Glomerular visceral epithelial cell (primary cell): ENCODE data around the gene TLE7.

ENCODE experiments used
- DNase-seq: peaks from one replicate; pipeline ENCODE4 v3.0.0-alpha.2; 2016; ENCODE audit errors: extremely low spot score

Gene TLE7

GRCh38 chr16:71448274-71448866, 6.5 kb upstream of the TLE7 start:
- no peak for DNase-seq

- no peak for DNase-seq
Measured at GRCh38 chr16:71443714-71444113, 1.9 kb upstream of the TLE7 start.

- DNase-seq: no peak
Measured at GRCh38 chr16:71441348-71442050, 355 bp downstream of the TLE7 start.

- no peak for DNase-seq
Measured at GRCh38 chr16:71440669-71441347, 1.0 kb downstream of the TLE7 start.

- peak; percentile 10 for DNase-seq
Measured at GRCh38 chr16:71439523-71439922, 2.3 kb downstream of the TLE7 start.

DNA sequence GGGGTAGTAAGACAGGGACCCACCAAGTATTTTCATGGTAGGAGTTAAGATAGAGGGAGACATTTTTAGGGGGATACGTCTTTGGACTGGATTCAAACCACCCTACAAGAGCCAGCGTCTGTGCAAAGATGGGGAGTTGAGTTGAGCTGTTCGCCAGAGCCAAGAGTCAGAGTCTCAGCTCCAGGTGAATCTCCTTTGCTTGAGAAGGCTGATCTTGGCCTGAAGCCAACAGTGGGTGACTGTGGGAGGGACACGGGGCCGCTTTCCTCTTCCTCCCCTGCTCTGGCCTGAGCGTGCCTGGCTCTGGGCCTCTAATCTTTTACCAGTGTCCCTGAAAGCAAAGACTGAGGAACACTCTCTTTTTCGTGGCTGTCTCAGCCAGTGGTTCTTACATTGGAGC, 5.4 kb downstream of the TLE7 start:
- DNase-seq: no peak

DNA sequence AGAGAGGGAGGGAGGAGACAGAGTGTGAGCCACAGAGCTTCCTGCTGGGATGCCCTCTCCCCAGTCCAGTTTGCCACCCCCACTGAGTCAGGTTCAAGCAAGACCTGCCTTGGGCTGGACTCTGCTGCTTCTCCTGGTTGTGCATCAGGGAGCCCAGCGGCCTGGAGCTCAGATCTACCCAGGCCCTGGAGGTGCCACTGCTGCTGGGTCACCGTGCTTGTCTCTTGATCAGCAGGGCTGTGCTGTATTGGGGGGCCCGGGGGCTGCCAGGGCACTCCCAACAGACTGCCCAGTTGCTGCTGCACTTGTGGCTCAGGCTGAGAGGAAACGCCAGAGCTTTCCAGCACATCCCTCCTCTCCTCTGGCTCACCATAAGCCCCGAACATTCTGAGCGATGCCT, 8.9 kb downstream of the TLE7 start:
- no peak for DNase-seq

DNA sequence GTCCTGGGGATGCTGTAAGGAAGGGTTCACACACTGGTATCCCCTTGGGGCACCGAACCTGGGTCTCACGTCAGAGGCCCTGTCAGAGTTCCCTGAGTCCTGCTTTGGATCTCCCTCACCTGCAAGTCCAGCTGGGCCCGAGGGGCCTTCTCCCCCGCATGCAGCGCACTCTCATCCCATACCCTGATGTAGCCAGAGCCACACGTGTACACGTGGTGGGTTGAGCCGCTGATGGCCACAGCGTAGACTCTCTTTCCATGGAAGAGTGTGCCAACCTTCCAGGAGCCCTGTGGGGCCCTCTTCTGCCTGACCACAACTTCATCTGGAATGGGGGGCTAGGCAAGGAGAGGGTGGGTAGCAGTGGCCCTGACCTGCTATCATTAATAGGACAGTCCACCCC, 9.9 kb downstream of the TLE7 start:
- no peak for DNase-seq

- DNase-seq: no peak
Measured at GRCh38 chr16:71431176-71431575, 10.7 kb downstream of the TLE7 start.

DNA sequence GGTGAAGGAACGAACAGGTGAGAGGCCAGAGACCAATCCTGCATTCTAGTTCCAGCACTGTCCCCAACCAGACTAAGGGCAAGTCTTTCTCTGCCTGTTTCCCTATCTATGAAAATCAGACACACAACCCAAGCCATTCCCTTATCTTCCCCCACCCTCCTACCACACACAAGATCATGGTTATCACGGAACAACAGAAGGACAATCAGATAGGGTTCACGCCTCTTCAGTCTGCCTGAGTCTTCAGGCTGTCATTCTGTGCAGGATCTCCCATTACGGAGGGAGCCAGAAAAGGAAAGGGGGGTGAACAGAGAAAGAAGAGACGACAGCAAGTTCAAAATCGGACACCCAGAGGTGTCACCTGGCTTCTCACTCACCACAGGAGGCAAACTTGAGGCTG, 11.1 kb downstream of the TLE7 start:
- no peak for DNase-seq

GRCh38 chr16:71429581-71429980, 12.3 kb downstream of the TLE7 start:
- DNase-seq: no peak

DNA sequence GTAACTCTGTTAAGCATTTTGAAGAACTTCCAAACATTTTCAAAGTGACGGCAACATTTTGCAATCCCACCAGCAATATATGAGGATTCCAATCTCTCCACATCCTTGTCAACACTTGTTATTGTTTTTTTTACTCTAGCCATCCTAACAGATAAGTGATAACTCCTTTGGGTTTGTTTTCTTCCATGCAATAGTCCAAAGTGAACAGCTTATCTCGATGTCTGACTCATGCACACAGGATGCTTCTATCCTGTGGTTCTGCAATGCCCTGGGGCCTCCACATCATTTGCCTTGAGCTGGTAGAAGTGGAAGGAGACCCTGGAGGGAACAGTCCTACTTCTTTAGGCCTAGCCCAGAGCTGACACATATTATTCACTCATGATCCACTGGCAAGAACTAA, 13.0 kb downstream of the TLE7 start:
- DNase-seq: no peak

DNA sequence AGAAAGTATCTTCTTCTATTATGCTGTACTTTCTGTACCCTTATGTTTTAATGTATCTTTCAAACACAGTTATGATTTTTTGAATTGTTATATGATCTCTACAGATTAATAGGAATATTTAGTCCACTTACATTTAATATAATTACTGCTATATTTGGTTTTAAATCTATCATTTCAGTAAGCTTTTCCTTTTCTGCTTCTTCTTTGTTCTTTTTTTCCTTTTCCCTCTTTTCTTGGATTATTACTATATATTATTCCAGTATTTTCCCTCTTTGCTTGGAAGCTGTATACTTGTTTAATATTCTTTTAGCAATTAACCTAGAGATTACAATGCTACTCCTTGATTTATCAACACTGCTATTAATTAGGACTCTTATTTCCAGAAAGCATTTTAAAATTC, 13.5 kb downstream of the TLE7 start:
- DNase-seq: no peak

- no peak for DNase-seq
Measured at GRCh38 chr16:71426880-71427615, 14.8 kb downstream of the TLE7 start.

- DNase-seq: peak; percentile 42
Measured at GRCh38 chr16:71426069-71426879, 15.6 kb downstream of the TLE7 start.

DNA sequence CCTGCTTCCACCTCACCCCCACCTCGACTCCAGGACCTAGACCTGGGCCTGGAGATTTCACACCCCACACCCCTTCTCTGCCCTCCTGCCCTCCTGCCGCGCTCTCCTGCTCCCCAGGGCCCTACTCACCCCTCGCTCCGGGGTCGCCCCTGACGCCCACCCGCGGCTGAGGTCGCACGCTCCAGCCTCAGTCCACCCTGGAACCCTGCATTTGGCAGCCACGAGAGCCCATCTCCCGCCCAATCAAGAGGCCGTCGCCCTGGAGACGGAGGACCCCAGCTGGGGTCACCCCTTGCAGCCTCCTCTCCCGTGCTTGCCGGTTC, 16.1 kb downstream of the TLE7 start:
- no peak for DNase-seq

- DNase-seq: no peak
Measured at GRCh38 chr16:71424626-71425025, 17.2 kb downstream of the TLE7 start.

DNA sequence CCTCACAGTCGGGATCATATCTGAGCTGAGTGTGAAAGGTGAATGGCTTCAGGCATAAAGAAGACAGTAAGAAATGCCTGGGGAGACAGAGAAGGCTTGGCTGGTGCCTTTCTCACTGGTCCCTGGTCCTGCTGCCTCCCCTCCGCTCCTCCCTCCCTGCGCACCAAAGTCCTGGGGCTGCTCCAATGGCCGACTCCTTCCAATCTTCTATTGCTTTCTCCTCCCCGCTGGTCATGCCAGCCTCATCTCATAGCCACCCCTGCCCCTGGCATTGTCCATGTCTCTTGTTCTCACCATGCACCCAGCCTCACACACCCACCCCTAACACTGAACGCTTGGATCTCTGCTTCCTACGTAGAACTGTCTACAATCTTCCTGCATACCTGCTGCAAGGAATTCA, 18.0 kb downstream of the TLE7 start:
- DNase-seq: no peak

GRCh38 chr16:71423016-71423415, 18.8 kb downstream of the TLE7 start:
- no peak for DNase-seq

DNA sequence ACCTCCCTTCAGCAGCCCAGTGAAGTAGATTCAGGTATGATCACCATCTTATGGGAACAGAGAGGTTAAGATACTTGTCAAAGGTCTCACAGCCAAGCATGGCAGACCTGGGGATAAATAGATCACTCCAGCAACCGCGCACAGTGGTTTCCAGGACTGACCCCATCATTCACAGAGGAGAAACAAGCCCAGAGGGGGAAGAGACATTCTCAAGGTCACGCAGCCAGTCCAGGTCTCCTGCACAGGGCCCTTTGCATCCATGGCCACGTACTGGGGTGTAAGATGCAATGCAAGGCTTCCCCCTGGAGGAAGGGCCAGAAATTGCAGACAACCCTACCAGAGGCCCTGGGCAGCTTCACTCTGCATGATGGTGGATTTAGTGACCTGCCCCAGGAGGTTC, 19.9 kb downstream of the TLE7 start:
- DNase-seq: peak; percentile 6

GRCh38 chr16:71414038-71414437, 27.8 kb downstream of the TLE7 start:
- DNase-seq: no peak

DNA sequence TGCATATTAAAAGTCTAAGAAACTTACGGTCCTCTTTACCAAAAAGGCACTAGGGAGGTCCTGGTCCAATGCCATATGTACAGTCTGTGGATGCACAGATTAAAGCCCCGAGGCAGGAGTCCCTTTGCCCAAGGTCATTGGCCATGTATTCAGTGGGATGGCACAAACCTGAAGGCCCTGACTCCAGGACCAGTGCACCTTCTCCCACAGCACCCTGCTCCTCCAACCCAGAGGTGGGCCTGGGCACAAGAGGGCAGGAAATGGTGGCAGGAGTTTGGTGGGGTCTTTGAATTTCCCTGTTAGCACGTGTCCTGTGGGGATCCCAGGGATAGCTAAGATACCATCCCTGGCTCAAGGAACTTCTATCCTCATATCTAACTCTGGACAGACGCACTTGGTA, 28.5 kb downstream of the TLE7 start:
- DNase-seq: no peak
